Measurements from ENCODE around the gene SLC25A44. TPM values are rescaled to one million over a fixed set of nuclear protein-coding genes. Genes with fewer than 3 reads are reported as not detected.

SLC25A44 gene
- total RNA-seq, 4 donors from 2014 or later, result 19.1 to 89.8 (median 36.3) TPM

GRCh38 chr1:156230473-156230837, 36.6 kb downstream of the SLC25A44 start:
- TF ChIP-seq, protein P1, sequence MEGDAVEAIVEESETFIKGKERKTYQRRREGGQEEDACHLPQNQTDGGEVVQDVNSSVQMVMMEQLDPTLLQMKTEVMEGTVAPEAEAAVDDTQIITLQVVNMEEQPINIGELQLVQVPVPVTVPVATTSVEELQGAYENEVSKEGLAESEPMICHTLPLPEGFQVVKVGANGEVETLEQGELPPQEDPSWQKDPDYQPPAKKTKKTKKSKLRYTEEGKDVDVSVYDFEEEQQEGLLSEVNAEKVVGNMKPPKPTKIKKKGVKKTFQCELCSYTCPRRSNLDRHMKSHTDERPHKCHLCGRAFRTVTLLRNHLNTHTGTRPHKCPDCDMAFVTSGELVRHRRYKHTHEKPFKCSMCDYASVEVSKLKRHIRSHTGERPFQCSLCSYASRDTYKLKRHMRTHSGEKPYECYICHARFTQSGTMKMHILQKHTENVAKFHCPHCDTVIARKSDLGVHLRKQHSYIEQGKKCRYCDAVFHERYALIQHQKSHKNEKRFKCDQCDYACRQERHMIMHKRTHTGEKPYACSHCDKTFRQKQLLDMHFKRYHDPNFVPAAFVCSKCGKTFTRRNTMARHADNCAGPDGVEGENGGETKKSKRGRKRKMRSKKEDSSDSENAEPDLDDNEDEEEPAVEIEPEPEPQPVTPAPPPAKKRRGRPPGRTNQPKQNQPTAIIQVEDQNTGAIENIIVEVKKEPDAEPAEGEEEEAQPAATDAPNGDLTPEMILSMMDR (IDR thresholded peaks at IDR 0.05), result no peak
- DNase-seq (ENCODE audit: low spot score) (no peak), ATAC-seq (ENCODE audit: low FRiP score) (no peak)

- TF ChIP-seq, protein P1 (IDR thresholded peaks at IDR 0.05), result no peak
- no peak for ATAC-seq (ENCODE audit: low FRiP score)
- no peak for DNase-seq (ENCODE audit: low spot score)
Observed at GRCh38 chr1:156232201-156232894, 38.4 kb downstream of the SLC25A44 start.

- DNase-seq (ENCODE audit: low spot score), result no peak
- TF ChIP-seq, protein P1 (IDR thresholded peaks at IDR 0.05), result no peak
- peak; percentile 24 for ATAC-seq (ENCODE audit: low FRiP score)
Observed at GRCh38 chr1:156233426-156234127, 39.7 kb downstream of the SLC25A44 start.

DNA sequence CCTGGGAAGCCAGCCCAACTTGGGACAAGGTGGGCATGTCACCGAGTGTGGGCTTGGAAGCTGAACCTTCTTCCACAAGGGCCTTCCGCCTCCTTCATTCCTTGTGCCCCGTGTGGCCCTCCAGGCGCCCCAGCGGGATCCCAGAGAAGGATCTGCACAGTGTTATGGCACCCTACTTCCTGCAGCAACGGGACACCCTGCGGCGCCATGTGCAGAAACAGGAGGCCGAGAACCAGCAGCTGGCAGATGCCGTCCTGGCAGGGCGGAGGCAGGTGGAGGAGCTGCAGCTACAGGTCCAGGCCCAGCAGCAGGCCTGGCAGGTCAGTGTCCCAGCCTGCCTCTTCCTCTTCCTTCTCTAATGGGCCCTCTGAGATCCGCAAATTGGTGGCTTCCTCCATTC, 42.3 kb downstream of the SLC25A44 start:
- TF ChIP-seq, protein P1 (IDR thresholded peaks at IDR 0.05), result no peak
- DNase-seq (ENCODE audit: low spot score), result no peak
- ATAC-seq (ENCODE audit: low FRiP score), result no peak

- ATAC-seq (ENCODE audit: low FRiP score) (no peak), DNase-seq (ENCODE audit: low spot score) (no peak)
- TF ChIP-seq, protein P1 (IDR thresholded peaks at IDR 0.05), result no peak
Observed at GRCh38 chr1:156238248-156238647, 44.3 kb downstream of the SLC25A44 start.

- TF ChIP-seq, protein P1 (IDR thresholded peaks at IDR 0.05), result no peak
- DNase-seq (ENCODE audit: low spot score), result no peak
- no peak for ATAC-seq (ENCODE audit: low FRiP score)
Observed at GRCh38 chr1:156241311-156241811, 47.5 kb downstream of the SLC25A44 start.
